AML-193 (cell line): Measurements from ENCODE around the gene BSN.
"Not testable (repeated sequence)": the region's sequence is repeated elsewhere in the genome, so short reads cannot be mapped to it uniquely, and the experiment has no call there.

ENCODE experiments used
- DNase-seq, 2 experiments: peaks; one replicate each; lab custom pipeline; 2025; lab: John Stamatoyannopoulos, UW

Gene BSN

DNA sequence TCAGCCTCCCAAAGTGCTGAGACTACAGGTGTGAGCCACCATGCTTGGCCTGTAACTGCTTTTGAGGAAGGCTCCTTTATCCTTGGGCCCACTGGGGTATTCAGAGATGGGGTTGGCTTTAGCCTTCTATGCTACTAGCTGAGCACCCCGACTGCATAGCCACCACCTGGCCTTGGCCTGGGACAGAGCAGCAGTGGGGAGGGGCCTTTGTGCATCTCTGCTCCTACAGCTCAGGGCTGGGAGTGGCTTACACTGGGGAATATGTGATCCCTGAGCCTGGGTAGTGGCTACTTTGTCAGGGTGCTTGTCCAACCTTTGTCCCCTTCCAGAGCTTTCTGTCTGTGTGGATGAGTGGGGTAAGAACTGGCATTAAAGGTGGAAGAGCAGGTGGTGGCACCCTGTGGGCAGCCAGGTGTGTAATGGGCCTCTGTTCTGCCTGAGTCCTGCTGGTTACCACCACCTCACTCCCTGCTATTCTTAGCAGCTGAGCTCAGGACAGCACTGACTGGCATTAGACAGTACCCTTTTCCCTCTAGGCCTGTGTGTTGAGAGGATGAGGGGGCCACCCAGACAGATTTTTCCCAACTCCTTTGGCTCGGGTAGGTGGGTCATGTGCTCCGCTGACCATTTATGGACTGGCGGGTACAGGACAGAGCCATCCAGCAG, 141.2 kb downstream of the BSN start:
- DNase-seq = not testable (repeated sequence)

DNA sequence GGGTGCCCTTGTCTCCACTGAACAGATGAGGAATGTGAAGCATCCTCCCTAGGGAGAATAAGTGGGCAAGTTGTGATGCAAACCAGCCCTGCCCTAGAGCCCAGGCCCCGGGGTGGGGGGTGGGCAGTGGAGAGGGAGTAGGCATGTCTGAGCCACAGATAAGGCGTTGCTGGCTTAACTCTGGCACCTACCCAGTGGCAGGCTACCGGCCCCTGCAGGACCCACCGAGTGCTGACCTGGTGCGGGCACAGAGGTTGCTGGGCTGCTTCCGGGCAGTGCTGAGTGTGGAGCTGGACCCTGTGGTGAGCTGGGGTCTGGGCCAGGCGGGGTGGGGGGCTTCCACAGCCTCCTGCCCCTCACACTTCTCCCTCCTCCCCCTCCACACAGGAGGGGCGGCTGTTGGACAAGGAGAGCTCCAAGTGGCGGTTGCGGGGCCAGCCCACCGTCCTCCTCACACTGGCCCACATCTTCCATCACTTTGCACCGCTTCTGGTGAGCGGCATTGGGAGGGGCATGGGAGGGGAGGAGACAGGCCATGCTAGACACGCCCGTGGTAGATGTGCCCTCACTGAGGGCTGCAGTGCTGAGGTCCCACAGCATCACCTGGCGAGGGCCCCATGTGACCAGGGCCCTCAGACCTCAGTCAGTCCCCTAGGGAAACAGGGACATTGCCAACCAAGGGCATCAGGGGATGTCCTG, 145.2 kb downstream of the BSN start:
- no peak for DNase-seq

DNA sequence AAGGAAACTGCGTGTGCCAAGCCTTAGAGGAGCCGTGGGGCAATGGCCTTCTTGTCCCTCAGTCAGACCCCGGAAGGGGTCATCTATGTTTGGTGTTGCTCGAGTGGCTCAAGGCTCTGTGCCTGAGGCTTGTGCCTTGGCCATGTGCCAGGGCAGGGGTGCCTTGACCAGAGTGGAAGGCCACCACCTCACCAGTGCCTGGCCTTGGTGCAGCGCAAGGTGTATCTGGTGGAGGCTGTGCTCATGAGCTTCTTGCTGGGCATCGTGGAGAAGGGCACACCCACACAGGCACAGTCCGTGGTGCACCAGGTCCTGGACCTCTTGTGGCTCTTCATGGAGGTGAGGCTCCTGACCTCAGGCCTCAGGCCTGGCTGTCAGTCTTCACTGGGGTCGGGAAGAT, 145.7 kb downstream of the BSN start:
- no peak for DNase-seq

DNA sequence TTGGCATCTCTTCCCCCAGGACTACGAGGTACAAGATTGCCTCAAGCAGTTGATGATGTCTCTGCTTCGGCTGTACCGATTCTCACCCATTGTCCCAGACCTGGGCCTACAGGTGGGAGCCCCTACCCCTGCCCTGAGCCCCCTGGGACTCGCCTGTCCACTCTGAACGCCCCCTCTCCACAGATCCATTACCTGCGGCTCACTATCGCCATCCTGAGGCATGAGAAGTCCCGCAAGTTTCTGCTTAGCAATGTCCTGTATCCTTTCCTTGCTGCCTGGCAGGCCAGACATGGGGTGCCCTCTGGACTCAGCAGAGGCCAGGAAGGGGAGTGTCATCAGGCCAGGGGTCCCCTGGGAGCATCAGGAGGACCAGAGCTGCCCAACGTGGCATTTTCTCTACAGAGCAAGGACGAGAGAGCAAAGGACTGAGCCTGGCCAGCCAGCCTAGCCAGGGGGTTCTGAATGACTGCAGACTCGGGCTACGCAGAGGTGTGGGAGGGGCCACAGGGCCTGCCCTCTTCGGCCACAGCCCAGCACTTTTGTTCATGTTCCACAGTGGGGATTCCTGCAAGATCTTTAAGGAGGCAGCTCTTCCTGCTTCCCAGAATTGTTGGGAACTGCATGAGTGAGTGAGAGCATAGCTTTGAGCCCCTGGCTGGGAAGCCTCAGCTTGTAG, 146.3 kb downstream of the BSN start:
- DNase-seq = no peak

DNA sequence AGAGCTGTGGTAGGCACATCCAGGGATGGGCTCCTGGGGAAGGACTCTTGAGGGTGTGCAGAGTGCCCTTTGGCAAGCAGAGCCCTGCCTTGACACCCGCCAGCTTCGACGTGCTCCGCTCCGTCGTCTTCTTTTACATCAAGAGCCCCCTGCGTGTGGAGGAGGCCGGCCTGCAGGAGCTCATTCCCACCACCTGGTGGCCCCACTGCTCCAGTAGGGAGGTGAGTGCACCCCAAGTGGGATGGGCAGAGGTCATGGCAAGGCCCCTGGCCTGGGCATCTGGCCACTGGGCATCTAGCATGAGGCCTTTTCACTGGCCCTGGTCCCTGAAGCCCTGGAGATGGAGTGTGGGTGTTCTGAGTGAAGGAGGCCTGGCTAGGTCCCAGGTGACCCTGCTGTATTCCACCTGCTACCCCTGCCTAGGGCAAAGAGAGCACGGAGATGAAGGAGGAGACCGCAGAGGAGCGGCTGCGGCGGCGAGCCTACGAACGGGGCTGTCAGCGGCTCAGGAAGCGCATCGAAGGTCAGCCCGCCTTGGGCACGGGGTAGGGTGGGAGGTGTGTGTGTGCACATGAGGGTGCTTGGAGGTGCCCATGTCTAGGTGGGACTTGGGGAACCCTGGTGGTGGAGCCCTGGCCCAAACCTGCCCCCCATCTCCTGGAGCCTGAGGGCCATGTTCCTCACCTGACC, 147.3 kb downstream of the BSN start:
- DNase-seq = peak; percentile 13 to 20

DNA sequence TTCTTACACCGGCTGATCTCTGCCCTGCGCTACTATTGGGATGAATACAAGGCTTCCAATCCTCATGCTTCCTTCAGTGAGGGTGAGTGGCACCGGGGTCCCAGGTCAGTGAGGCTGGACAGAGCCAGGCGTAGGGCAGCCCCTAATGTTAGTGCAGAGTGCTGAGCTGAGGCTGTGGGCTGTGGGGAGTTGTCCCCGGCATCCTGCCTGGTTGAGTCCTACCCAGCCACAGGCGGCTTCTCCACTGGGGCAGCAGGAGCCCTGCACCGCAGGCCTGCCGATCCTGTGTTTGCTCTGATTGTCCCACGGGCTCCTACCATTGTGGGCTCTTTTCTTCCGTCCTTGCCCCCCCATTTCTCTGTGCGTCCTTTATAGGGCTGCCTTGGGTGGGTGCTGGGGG, 148.4 kb downstream of the BSN start:
- no peak for DNase-seq

DNA sequence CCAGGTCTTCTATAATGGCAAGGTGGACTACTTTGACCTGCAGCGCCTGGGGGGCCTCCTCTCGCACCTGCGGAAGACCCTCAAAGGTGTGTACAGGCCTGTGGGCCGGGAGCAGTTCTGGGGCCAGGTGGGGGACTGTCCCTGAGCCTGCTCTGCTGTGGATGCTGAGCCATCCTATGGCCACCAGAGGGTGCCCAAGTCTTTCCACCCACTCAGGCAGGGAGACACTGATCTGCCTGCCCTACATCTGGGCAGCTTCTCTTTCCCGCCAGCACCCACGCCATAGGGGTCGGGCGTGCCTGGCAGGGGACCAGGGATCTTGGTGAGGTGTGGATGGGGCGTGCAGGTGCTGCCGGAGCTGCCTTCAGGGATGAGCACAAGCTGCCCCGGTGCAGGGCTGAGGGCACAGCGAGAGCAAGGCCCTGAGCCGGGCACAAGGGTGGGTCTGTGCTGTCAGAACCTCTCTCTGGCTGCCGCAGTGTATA, 149.2 kb downstream of the BSN start:
- DNase-seq = peak; percentile 76 to 77

DNA sequence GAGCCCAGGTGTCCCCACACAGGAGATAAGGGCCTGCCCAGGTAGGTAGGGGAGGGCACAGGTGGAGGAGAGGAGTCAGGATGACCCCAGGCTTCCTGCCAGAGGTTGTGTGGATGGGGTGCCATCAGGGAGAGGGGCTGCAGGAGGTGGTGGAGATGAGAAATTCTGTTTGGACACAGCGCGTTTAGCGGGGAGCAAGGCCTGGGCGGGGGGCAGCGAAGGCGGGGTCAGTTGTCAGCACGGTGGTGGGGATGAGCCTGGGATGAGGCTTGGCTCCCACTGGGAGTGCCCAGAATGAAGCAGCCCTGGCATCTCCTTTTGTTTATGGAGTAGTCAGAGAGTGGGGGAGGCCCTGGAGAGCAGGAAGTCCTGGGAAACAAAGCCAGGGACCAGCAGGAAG, 149.7 kb downstream of the BSN start:
- no peak for DNase-seq

DNA sequence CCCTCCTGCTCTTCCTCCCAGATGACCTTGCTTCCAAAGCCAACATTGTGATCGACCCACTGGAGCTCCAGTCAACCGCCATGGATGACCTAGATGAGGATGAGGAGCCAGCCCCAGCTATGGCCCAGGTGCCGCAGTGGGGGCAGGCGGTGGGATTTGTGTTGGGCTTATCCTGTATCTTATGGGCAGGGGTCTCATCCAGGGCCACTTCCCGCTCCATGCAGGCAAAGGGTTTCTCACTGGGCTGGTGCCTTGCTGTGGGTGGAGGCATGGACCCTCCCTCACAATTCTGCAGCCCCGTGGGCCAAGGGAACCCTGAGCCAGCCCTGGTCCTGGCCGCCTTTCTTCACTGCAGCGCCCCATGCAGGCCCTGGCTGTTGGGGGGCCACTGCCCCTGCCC, 150.4 kb downstream of the BSN start:
- no peak for DNase-seq

DNA sequence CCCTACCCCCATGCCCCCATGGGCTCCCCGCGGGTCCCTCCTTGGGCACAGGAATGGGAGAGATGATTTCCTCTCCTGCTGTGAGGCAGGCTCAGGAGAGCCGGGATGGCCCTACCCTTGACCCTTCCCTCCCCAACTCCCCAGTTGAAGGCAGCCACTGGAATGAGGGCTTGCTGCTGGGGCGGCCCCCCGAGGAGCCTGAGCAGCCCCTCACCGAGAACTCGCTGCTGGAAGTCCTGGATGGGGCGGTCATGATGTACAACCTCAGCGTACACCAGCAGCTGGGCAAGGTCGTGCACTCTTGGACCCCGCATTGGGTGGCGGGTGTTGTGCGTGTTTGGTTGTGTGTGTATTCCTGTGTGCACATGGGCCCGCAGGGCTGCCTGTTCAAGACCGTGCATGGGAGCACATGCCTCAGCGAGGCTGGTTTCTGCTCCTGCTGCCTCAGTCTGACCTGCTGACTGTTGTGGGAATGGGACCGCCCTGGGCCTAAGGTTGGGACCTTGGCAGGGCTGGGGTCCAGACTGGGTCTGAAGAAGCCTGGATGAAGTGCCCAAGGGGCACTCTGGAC, 151.2 kb downstream of the BSN start:
- no peak for DNase-seq

DNA sequence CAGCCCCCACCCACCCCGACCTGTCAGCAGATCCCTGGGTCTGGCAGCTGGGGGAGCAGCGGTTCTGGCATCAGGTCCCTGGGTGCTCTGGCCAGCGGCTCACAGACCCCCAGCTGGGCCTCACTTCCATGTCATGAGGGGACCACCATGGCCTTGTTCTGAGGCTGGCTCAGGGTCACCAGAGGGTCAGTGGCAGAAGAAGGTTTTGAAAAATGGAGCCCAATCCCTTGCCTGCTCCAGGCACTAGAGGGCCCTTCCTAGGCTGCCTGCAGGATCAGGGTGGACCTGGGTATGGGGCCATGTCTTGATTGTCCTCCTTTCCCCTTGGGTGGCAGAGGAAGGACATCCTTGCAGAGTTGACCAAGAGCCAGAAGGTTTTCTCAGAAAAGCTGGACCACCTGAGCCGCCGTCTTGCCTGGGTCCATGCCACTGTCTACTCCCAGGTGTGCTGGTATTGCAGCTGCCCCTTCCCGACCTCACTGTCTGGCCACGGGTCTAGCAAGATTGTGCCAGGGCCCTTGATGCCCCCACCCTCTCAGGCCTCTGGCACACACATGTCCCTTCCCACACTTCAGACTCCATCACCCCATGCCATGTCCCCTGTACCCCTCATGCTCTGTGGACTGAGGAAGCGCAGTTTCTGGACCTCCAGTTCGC, 152.3 kb downstream of the BSN start:
- DNase-seq = no peak

DNA sequence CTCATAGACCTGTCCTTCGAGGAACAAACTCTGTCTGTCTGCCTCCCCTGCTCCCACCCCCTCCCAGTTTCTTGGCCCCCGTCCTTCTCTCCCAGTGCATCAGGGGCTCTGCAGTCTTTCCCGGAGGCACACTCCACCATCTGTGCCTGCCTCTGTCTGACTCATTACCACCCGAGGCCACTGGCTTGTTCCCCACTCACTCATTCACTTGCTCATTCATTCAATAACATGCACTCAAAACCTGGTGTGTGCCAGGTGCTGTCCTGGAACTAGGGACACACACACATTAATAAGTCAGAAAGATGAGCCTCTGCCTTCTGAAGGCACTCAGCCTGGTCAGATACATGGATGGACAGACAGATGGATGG, 152.8 kb downstream of the BSN start:
- no peak for DNase-seq

DNA sequence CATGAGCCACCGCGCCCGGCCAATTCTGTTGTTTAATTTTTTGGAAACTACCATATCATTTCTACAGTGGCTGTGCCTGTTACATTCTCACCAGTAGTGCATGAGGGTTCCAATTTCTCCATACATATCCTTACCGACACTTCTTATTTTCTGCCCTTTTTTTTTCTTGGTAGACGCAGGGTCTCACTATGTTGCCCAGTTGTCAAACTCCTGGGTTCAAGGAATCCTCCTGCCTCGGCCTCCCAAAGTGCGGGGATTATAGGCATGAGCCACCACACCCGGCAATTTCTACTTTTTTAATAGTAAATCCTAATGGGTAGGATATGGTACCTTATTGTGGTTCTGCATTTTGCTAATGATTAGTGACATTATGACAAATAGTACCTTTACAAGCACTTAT, 155.6 kb downstream of the BSN start:
- no peak for DNase-seq

DNA sequence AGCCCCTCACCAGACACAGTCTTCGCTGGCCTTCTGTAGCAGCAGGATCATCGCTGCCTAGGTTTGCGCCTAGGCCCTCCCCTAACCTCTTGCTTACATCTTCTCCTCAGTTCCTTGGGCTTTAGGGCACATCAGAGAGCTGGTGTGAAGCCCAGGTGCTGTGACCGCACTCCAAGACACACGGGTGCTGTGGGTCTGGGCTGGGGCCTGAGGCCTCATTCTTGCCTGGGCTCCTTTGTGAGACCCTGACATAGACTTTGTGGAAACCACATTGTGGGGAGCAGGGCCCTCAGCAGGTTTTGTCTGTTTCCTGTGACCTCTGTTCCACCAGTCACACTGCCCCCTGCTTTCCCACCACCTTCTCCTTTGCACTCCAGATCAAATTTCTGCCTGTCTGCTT, 157.2 kb downstream of the BSN start:
- DNase-seq = no peak

DNA sequence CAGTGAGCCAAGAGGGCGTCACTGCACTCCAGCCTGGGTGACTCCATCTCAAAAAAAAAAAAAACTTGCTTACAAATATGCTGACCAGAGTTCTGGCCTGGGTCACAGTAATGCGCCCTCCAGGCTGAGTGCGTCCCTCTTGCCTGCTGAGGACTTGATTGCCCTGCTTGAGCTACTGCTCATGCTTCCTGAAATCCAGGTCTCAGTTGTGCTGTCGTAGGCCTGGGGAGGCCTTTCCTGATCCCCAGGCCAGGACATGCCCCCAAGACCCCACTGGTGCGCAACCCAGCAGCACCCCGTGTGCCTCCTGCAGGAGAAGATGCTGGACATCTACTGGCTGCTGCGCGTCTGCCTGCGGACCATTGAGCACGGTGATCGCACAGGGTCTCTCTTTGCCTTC, 157.9 kb downstream of the BSN start:
- no peak for DNase-seq

DNA sequence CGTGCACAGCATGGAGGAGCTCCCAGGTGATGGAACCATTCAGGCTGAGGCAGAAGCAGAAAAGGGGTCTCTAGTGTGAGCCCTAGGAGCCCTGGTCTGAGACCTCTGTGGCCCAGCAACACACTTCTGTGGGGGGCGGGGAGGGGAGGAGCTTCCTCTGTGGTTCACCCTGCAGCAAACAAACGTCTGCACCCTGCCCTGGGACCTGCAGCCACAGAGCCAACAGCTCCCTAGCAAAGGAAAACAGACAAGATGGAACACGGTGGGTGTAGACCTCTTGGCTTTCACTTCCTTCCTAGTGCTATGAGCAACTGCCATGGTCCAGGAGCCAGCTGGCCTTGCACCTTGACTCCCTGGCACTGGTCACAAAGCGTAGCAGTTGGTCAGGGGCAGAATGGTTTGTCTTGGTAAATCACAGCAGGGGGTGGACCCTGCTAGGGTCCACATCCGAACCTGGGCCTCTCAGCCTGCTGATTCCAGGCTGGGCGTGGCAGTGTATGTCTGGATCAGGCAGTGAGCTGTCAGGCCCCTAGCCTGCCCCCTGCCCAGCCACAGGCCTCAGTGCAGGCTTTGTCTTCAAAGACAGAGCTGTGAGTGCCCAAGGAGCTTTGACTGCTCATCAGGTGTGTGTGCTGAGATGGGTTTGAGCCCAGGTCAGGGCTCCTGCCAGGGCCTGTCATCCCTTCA, 158.5 kb downstream of the BSN start:
- no peak for DNase-seq

DNA sequence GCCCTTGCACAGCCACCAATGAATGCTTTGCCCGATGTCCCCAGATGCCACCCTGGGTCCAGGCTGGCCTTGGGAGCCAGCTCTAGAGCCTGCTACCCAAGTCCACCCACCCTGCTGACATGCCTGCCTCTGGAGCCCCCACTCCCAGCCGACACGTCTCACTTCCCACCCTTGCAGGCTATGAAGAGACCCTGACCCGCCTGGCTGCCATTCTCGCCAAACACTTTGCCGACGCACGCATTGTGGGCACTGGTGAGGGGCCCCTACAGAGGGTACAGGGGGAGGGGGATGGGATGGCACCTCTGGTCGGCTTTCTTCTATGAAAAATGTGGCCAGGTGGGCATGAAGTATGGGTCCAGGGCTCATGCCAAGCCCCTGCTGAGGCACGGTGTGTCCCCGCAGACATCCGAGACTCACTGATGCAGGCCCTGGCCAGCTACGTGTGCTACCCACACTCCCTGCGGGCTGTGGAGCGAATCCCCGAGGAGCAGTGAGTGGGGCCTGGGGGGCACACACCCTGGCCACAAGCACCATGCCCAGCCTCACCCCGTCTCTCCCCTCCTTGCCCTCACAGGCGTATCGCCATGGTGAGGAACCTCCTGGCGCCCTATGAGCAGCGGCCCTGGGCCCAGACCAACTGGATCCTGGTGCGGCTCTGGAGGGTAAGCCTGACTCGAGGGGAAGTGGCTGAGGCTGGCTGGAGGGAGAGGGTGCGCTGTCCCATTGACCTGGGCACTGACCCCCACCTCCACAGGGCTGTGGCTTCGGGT, 159.2 kb downstream of the BSN start:
- no peak for DNase-seq

DNA sequence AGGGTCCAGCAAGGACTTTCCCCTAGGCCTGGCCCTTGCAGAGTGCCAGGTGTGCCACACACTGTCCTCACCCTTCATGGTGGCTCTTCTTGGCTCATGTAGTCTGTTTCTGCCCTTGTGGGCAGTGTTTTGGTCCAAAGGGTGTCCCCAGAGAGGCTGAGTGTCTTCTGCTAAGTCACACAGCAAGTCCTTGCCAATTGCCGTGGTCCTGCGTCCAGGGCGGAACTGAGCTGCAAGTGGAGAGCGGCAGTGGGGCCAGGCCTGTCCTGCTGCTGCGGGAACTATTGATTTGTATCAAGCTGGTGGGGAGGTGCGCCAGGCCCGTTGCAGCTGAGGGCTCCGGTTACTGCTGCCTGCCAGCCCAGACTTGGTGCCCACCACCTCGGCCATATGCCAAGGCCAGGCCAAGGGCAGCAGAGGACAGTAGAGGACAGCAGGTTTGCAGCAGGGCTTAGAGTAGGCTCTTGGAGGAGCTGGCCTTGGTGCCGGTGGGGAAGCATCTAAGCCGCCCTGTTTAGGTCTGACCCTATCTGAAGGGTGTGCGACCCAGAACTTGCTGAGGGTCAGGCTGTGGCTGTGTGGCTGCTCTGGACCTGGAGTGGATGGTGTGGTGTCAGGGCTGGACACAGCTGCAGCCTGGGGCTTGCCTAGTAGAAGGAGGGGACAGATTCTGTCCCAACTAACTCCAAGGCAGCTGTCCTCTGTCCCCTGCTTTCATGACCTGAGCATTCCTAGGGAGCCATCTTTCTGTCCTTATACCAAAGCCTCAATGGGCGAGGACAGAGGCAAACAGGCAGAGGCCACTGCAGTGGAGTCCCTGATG, 160.7 kb downstream of the BSN start:
- no peak for DNase-seq

DNA sequence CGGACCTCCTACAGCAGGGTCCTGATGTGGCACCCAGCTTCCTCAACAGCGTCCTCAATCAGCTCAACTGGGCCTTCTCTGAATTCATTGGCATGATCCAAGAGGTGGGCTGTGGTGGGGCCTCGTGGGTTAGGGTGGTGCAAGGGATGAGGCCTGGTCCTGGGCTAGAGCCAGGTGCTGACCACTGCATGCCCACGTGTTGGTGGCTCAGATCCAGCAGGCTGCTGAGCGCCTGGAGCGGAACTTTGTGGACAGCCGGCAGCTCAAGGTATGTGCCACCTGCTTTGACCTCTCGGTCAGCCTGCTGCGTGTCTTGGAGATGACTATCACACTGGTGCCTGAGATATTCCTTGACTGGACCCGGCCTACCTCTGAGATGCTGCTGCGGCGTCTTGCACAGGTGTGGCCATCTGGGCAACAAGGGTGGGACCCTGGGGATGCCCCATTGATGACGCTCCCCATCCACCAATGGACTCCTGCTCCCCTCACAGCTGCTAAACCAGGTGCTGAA, 161.4 kb downstream of the BSN start:
- no peak for DNase-seq
